ENCODE data around the gene COL27A1. TPM values are rescaled to one million over a fixed set of nuclear protein-coding genes. Genes with fewer than 3 reads are reported as not detected.
"Not testable (repeated sequence)": the region's sequence is repeated elsewhere in the genome, so short reads cannot be mapped to it uniquely, and the experiment has no call there.

The COL27A1 gene
- total RNA-seq, 1 donor from 2014 or later = 8.9 TPM

- no peak overlapping the region for H3K27ac ChIP-seq (ENCODE audit: low read depth, low read length)
- no peak overlapping the region for H3K9ac ChIP-seq (ENCODE audit: low read depth in 1 of 3, low read length in 3 of 3)
- H3K9me3 ChIP-seq (ENCODE audit: control insufficient read depth in 3 of 3, low read length in 3 of 3) = peaks cover 0 to 2% (median 0%) of the 10 kb centered on the region in 3 donors
- no peaks in the 10 kb centered on the region for H3K36me3 ChIP-seq (ENCODE audit: control insufficient read depth in 3 of 3, insufficient read depth in 3 of 3, low read length in 3 of 3)
- peaks cover 0 to 2% (median 0%) of the 10 kb centered on the region in 3 donors for H3K27me3 ChIP-seq (ENCODE audit: control insufficient read depth in 3 of 3, insufficient read depth in 3 of 3, low read length in 3 of 3)
- no peak overlapping the region for H3K4me3 ChIP-seq (ENCODE audit: low read length in 3 of 3)
- no peaks in the 10 kb centered on the region for H3K4me1 ChIP-seq (ENCODE audit: control insufficient read depth in 3 of 3, insufficient read depth in 3 of 3, low read length in 3 of 3)
These were observed 162.5 kb downstream of the COL27A1 start for GRCh38 chr9:114317665-114318357.

GRCh38 chr9:114318416-114318815 is 163.1 kb downstream of the COL27A1 start:
- Histone ChIP-seq H3K27ac (ENCODE audit: low read depth, low read length) (no peak overlapping the region), H3K27me3 (ENCODE audit: control insufficient read depth in 3 of 3, insufficient read depth in 3 of 3, low read length in 3 of 3) (peaks cover 0 to 2% (median 0%) of the 10 kb centered on the region in 3 donors), H3K4me3 (ENCODE audit: low read length in 3 of 3) (no peak overlapping the region), H3K9ac (ENCODE audit: low read depth in 1 of 3, low read length in 3 of 3) (no peak overlapping the region), H3K9me3 (ENCODE audit: control insufficient read depth in 3 of 3, low read length in 3 of 3) (peaks cover 0 to 2% (median 0%) of the 10 kb centered on the region in 3 donors), H3K36me3 (ENCODE audit: control insufficient read depth in 3 of 3, insufficient read depth in 3 of 3, low read length in 3 of 3) (no peaks in the 10 kb centered on the region), H3K4me1 (ENCODE audit: control insufficient read depth in 3 of 3, insufficient read depth in 3 of 3, low read length in 3 of 3) (no peaks in the 10 kb centered on the region)

- Histone ChIP-seq H3K4me1 (ENCODE audit: control insufficient read depth in 3 of 3, insufficient read depth in 3 of 3, low read length in 3 of 3) (no peaks in the 10 kb centered on the region), H3K27ac (ENCODE audit: low read depth, low read length) (no peak overlapping the region), H3K9ac (ENCODE audit: low read depth in 1 of 3, low read length in 3 of 3) (no peak overlapping the region), H3K27me3 (ENCODE audit: control insufficient read depth in 3 of 3, insufficient read depth in 3 of 3, low read length in 3 of 3) (peaks cover 0 to 3% (median 2%) of the 10 kb centered on the region in 3 donors), H3K9me3 (ENCODE audit: control insufficient read depth in 3 of 3, low read length in 3 of 3) (peaks cover 0 to 2% (median 0%) of the 10 kb centered on the region in 3 donors), H3K36me3 (ENCODE audit: control insufficient read depth in 3 of 3, insufficient read depth in 3 of 3, low read length in 3 of 3) (no peaks in the 10 kb centered on the region), H3K4me3 (ENCODE audit: low read length in 3 of 3) (no peak overlapping the region)
These were observed 163.8 kb downstream of the COL27A1 start for GRCh38 chr9:114319147-114319546.

GRCh38 chr9:114320710-114321109 is 165.4 kb downstream of the COL27A1 start:
- not testable (repeated sequence) for H3K9me3 ChIP-seq (ENCODE audit: control insufficient read depth in 3 of 3, low read length in 3 of 3); H3K4me1 ChIP-seq (ENCODE audit: control insufficient read depth in 3 of 3, insufficient read depth in 3 of 3, low read length in 3 of 3); H3K9ac ChIP-seq (ENCODE audit: low read depth in 1 of 3, low read length in 3 of 3); H3K27me3 ChIP-seq (ENCODE audit: control insufficient read depth in 3 of 3, insufficient read depth in 3 of 3, low read length in 3 of 3); H3K27ac ChIP-seq (ENCODE audit: low read depth, low read length); H3K4me3 ChIP-seq (ENCODE audit: low read length in 3 of 3); H3K36me3 ChIP-seq (ENCODE audit: control insufficient read depth in 3 of 3, insufficient read depth in 3 of 3, low read length in 3 of 3)

- H3K27ac ChIP-seq (ENCODE audit: low read depth, low read length) = no peak overlapping the region
- H3K27me3 ChIP-seq (ENCODE audit: control insufficient read depth in 3 of 3, insufficient read depth in 3 of 3, low read length in 3 of 3) = peaks cover 0 to 7% (median 2%) of the 10 kb centered on the region in 3 donors
- H3K4me1 ChIP-seq (ENCODE audit: control insufficient read depth in 3 of 3, insufficient read depth in 3 of 3, low read length in 3 of 3) = no peaks in the 10 kb centered on the region
- H3K4me3 ChIP-seq (ENCODE audit: low read length in 3 of 3) = no peak overlapping the region
- H3K36me3 ChIP-seq (ENCODE audit: control insufficient read depth in 3 of 3, insufficient read depth in 3 of 3, low read length in 3 of 3) = no peaks in the 10 kb centered on the region
- H3K9ac ChIP-seq (ENCODE audit: low read depth in 1 of 3, low read length in 3 of 3) = no peak overlapping the region
- no peaks in the 10 kb centered on the region for H3K9me3 ChIP-seq (ENCODE audit: control insufficient read depth in 3 of 3, low read length in 3 of 3)
These were observed 166.4 kb downstream of the COL27A1 start for GRCh38 chr9:114321759-114322158.

GRCh38 chr9:114322160-114322818 is 167.0 kb downstream of the COL27A1 start:
- H3K27me3 ChIP-seq (ENCODE audit: control insufficient read depth in 3 of 3, insufficient read depth in 3 of 3, low read length in 3 of 3); H3K4me1 ChIP-seq (ENCODE audit: control insufficient read depth in 3 of 3, insufficient read depth in 3 of 3, low read length in 3 of 3); H3K9me3 ChIP-seq (ENCODE audit: control insufficient read depth in 3 of 3, low read length in 3 of 3); H3K27ac ChIP-seq (ENCODE audit: low read depth, low read length); H3K9ac ChIP-seq (ENCODE audit: low read depth in 1 of 3, low read length in 3 of 3); H3K36me3 ChIP-seq (ENCODE audit: control insufficient read depth in 3 of 3, insufficient read depth in 3 of 3, low read length in 3 of 3); H3K4me3 ChIP-seq (ENCODE audit: low read length in 3 of 3): not testable (repeated sequence)

GRCh38 chr9:114322831-114323531 is 167.6 kb downstream of the COL27A1 start, which contains the start of gene ORM1:
Gene ORM1, plus strand, starts transcription at chr9:114323098. Its CDS starts 36 bp downstream, at chr9:114323134.
- not testable (repeated sequence) for H3K4me3 ChIP-seq (ENCODE audit: low read length in 3 of 3); H3K4me1 ChIP-seq (ENCODE audit: control insufficient read depth in 3 of 3, insufficient read depth in 3 of 3, low read length in 3 of 3); H3K36me3 ChIP-seq (ENCODE audit: control insufficient read depth in 3 of 3, insufficient read depth in 3 of 3, low read length in 3 of 3); H3K9me3 ChIP-seq (ENCODE audit: control insufficient read depth in 3 of 3, low read length in 3 of 3); H3K9ac ChIP-seq (ENCODE audit: low read depth in 1 of 3, low read length in 3 of 3); H3K27ac ChIP-seq (ENCODE audit: low read depth, low read length)
- H3K27me3 ChIP-seq (ENCODE audit: control insufficient read depth in 3 of 3, insufficient read depth in 3 of 3, low read length in 3 of 3) = peaks cover 0 to 11% (median 2%) of the 10 kb centered on the region in 3 donors

GRCh38 chr9:114323849-114324248 is 168.5 kb downstream of the COL27A1 start:
- not testable (repeated sequence) for H3K4me1 ChIP-seq (ENCODE audit: control insufficient read depth in 3 of 3, insufficient read depth in 3 of 3, low read length in 3 of 3); H3K9ac ChIP-seq (ENCODE audit: low read depth in 1 of 3, low read length in 3 of 3); H3K36me3 ChIP-seq (ENCODE audit: control insufficient read depth in 3 of 3, insufficient read depth in 3 of 3, low read length in 3 of 3); H3K9me3 ChIP-seq (ENCODE audit: control insufficient read depth in 3 of 3, low read length in 3 of 3); H3K27ac ChIP-seq (ENCODE audit: low read depth, low read length); H3K4me3 ChIP-seq (ENCODE audit: low read length in 3 of 3)
- H3K27me3 ChIP-seq (ENCODE audit: control insufficient read depth in 3 of 3, insufficient read depth in 3 of 3, low read length in 3 of 3) = peaks cover 0 to 16% (median 2%) of the 10 kb centered on the region in 3 donors

- no peaks in the 10 kb centered on the region for H3K9me3 ChIP-seq (ENCODE audit: control insufficient read depth in 3 of 3, low read length in 3 of 3)
- no peak overlapping the region for H3K4me3 ChIP-seq (ENCODE audit: low read length in 3 of 3)
- H3K27ac ChIP-seq (ENCODE audit: low read depth, low read length) = no peak overlapping the region
- peaks cover 0 to 16% (median 0%) of the 10 kb centered on the region in 3 donors for H3K27me3 ChIP-seq (ENCODE audit: control insufficient read depth in 3 of 3, insufficient read depth in 3 of 3, low read length in 3 of 3)
- H3K9ac ChIP-seq (ENCODE audit: low read depth in 1 of 3, low read length in 3 of 3) = no peak overlapping the region
- no peaks in the 10 kb centered on the region for H3K36me3 ChIP-seq (ENCODE audit: control insufficient read depth in 3 of 3, insufficient read depth in 3 of 3, low read length in 3 of 3)
- no peaks in the 10 kb centered on the region for H3K4me1 ChIP-seq (ENCODE audit: control insufficient read depth in 3 of 3, insufficient read depth in 3 of 3, low read length in 3 of 3)
These were observed 169.2 kb downstream of the COL27A1 start for GRCh38 chr9:114324492-114324891.

- H3K9ac ChIP-seq (ENCODE audit: low read depth in 1 of 3, low read length in 3 of 3); H3K4me1 ChIP-seq (ENCODE audit: control insufficient read depth in 3 of 3, insufficient read depth in 3 of 3, low read length in 3 of 3): not testable (repeated sequence)
These were observed 169.6 kb downstream of the COL27A1 start for GRCh38 chr9:114324965-114325364.

More at GRCh38 chr9:114324965-114325364, 169.6 kb downstream of the COL27A1 start:
- not testable (repeated sequence) for H3K36me3 ChIP-seq (ENCODE audit: control insufficient read depth in 3 of 3, insufficient read depth in 3 of 3, low read length in 3 of 3); H3K9me3 ChIP-seq (ENCODE audit: control insufficient read depth in 3 of 3, low read length in 3 of 3); H3K27ac ChIP-seq (ENCODE audit: low read depth, low read length); H3K4me3 ChIP-seq (ENCODE audit: low read length in 3 of 3)
- H3K27me3 ChIP-seq (ENCODE audit: control insufficient read depth in 3 of 3, insufficient read depth in 3 of 3, low read length in 3 of 3) = peaks cover 0 to 16% (median 0%) of the 10 kb centered on the region in 3 donors

All from skeletal muscle tissue (tissue), 4 donors.